Gastrocnemius medialis (tissue), 4 donors: ENCODE measurements around the gene ZBTB16.

Experiments used
- POLR2A ChIP-seq, 2 donors: fragments of 450-650 bp; IDR thresholded peaks; one replicate each; pipeline ENCODE4 v1.6.1; 2017; ENCODE audit warnings: antibody characterized with exemption in 2 of 2, mild to moderate bottlenecking in 2 of 2, moderate library complexity in 2 of 2
- TF ChIP-seq, protein P1 (sequence below), 5 experiments: fragments of 450-650 bp in 3 of 5; fragments of 200-600 bp in 2 of 5; sonication (generic) in 2 of 5; IDR thresholded peaks in 4 of 5; conservative IDR thresholded peaks in 1 of 5; 1 replicate in 4 of 5; 2 replicates in 1 of 5; pipeline ENCODE4 v1.5.1; 2016 to 2019; ENCODE audit warnings: antibody characterized with exemption in 5 of 5, mild to moderate bottlenecking in 3 of 5, moderate library complexity in 3 of 5

GRCh38 chr11:114090225-114090910 lies 30.9 kb downstream of the ZBTB16 start:
- TF ChIP-seq, protein P1, sequence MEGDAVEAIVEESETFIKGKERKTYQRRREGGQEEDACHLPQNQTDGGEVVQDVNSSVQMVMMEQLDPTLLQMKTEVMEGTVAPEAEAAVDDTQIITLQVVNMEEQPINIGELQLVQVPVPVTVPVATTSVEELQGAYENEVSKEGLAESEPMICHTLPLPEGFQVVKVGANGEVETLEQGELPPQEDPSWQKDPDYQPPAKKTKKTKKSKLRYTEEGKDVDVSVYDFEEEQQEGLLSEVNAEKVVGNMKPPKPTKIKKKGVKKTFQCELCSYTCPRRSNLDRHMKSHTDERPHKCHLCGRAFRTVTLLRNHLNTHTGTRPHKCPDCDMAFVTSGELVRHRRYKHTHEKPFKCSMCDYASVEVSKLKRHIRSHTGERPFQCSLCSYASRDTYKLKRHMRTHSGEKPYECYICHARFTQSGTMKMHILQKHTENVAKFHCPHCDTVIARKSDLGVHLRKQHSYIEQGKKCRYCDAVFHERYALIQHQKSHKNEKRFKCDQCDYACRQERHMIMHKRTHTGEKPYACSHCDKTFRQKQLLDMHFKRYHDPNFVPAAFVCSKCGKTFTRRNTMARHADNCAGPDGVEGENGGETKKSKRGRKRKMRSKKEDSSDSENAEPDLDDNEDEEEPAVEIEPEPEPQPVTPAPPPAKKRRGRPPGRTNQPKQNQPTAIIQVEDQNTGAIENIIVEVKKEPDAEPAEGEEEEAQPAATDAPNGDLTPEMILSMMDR (IDR thresholded peaks at IDR 0.05 in 4 of 5, conservative IDR thresholded peaks at IDR 0.05 in 1 of 5), result no peak
- TF ChIP-seq POLR2A (IDR thresholded peaks at IDR 0.05), result no peak
